H54 (cell line): ENCODE measurements around the gene ZFAND5.

ENCODE experiments used
- DNase-seq: peaks from one replicate; pipeline ENCODE4 v3.0.0; 2011; ENCODE audit warnings: low spot score, mixed read lengths; ENCODE audit not compliant: insufficient read length
- FAIRE-seq: peaks from 3 replicates; lab custom pipeline; 2011; peaks lifted over from hg19 to GRCh38; lab: Jason Lieb, UNC
- POLR2A ChIP-seq: IDR thresholded peaks from 2 replicates; pipeline ENCODE4 v1.6.1; 2011; ENCODE audit warnings: low read depth, mild to moderate bottlenecking, low read length

ZFAND5 gene

GRCh38 chr9:72324974-72325373 lies 40.0 kb downstream of the ZFAND5 start:
- FAIRE-seq: no peak
- TF ChIP-seq POLR2A: no peak
- DNase-seq: no peak

GRCh38 chr9:72322678-72323077 lies 42.3 kb downstream of the ZFAND5 start:
- FAIRE-seq (no peak), DNase-seq (no peak)
- no peak for TF ChIP-seq POLR2A

GRCh38 chr9:72322259-72322658 lies 42.7 kb downstream of the ZFAND5 start:
- no peak for FAIRE-seq
- no peak for TF ChIP-seq POLR2A

GRCh38 chr9:72315510-72316311 lies 49.3 kb downstream of the ZFAND5 start:
- DNase-seq (peak; percentile 22), FAIRE-seq (peak; percentile 98)
- TF ChIP-seq POLR2A: no peak

More at GRCh38 chr9:72322259-72322658, 42.7 kb downstream of the ZFAND5 start:
- no peak for DNase-seq

GRCh38 chr9:72315089-72315509 lies 49.9 kb downstream of the ZFAND5 start:
- DNase-seq: no peak
- no peak for FAIRE-seq
- no peak for TF ChIP-seq POLR2A

- DNase-seq (no peak), FAIRE-seq (no peak)
- no peak for TF ChIP-seq POLR2A
Measured at GRCh38 chr9:72313507-72313906, 51.5 kb downstream of the ZFAND5 start.

GRCh38 chr9:72312386-72312987 lies 52.5 kb downstream of the ZFAND5 start:
- FAIRE-seq (no peak), DNase-seq (no peak)
- no peak for TF ChIP-seq POLR2A

GRCh38 chr9:72309364-72310133 lies 55.5 kb downstream of the ZFAND5 start:
- DNase-seq (no peak), FAIRE-seq (peak; percentile 41)
- no peak for TF ChIP-seq POLR2A

- no peak for TF ChIP-seq POLR2A
- FAIRE-seq: peak; percentile 88
Measured at GRCh38 chr9:72306761-72307160, 58.2 kb downstream of the ZFAND5 start.

GRCh38 chr9:72305707-72306106 lies 59.3 kb downstream of the ZFAND5 start:
- FAIRE-seq (no peak), DNase-seq (no peak)
- no peak for TF ChIP-seq POLR2A

More at GRCh38 chr9:72306761-72307160, 58.2 kb downstream of the ZFAND5 start:
- no peak for DNase-seq

GRCh38 chr9:72305102-72305546 lies 59.9 kb downstream of the ZFAND5 start:
- FAIRE-seq (peak; percentile 100), DNase-seq (peak; percentile 92)
- TF ChIP-seq POLR2A: peak; percentile 31; the same call in 1 of the 2 replicates

- TF ChIP-seq POLR2A: no peak
- peak; percentile 58 for FAIRE-seq
- no peak for DNase-seq
Measured at GRCh38 chr9:72304538-72304937, 60.5 kb downstream of the ZFAND5 start.
